HEK293 (cell line): ENCODE data around the gene TNFRSF13B.
A peak's percentile ranks its signal among the peaks of the same experiment; 100 is the strongest.

Source experiments
- CTCF ChIA-PET: fragments of 350-600 bp; formaldehyde crosslinking; extraction: SDS; loops from one replicate; lab custom pipeline; 2021; ENCODE audit warnings: antibody characterized with exemption; lab: Yijun Ruan, JAX
- POLR2A ChIA-PET: fragments of 300-600 bp; formaldehyde crosslinking; extraction: SDS; loops from one replicate; lab custom pipeline; 2020; ENCODE audit warnings: antibody characterized with exemption, inconsistent platforms; lab: Yijun Ruan, JAX
- H3K27ac ChIP-seq: fragments of 200-500 bp; sonication (Bioruptor generic); 2 replicates; pipeline ENCODE4 v1.5.1; 2014; ENCODE audit warnings: low read depth, low read length, control low read depth, inconsistent platforms; ENCODE audit errors: extremely low read depth
- H3K36me3 ChIP-seq, 2 experiments: fragments of 200-500 bp in 1 of 2; sonication (Bioruptor generic) in 1 of 2; 1 replicate in 1 of 2; 2 replicates in 1 of 2; pipeline ENCODE4 v1.5.1; 2014 to 2017; ENCODE audit warnings: inconsistent platforms in 2 of 2, low read length in 2 of 2; ENCODE audit not compliant: control insufficient read depth in 2 of 2, insufficient read depth in 1 of 2
- H3K4me1 ChIP-seq: fragments of 200-500 bp; sonication (Bioruptor generic); 2 replicates; pipeline ENCODE4 v1.5.1; 2014; ENCODE audit warnings: mild to moderate bottlenecking, low read length, inconsistent platforms; ENCODE audit not compliant: control insufficient read depth, insufficient read depth
- H3K4me3 ChIP-seq: 2 replicates; pipeline ENCODE4 v1.5.1; 2011; ENCODE audit warnings: low read depth, mild to moderate bottlenecking, control low read depth, low read length, moderate library complexity
- H3K9me3 ChIP-seq: fragments of 200-500 bp; sonication (Bioruptor generic); 2 replicates; pipeline ENCODE4 v1.5.1; 2014; ENCODE audit warnings: low read depth, low read length, inconsistent platforms; ENCODE audit not compliant: control insufficient read depth, insufficient read depth
- BCL11A ChIP-seq: fragments of 450-650 bp; formaldehyde crosslinking; IDR thresholded peaks from 2 replicates; pipeline ENCODE4 v1.5.1; 2016; ENCODE audit warnings: low read depth, missing biosample characterization, missing genetic modification characterization
- ELK4 ChIP-seq: IDR thresholded peaks from 2 replicates; pipeline ENCODE4 v1.6.1; 2011; ENCODE audit warnings: mild to moderate bottlenecking, low read depth, low read length, borderline replicate concordance
- GFI1B ChIP-seq: fragments of 450-650 bp; formaldehyde crosslinking; IDR thresholded peaks from 2 replicates; pipeline ENCODE4 v1.5.1; 2016; ENCODE audit warnings: missing biosample characterization, missing genetic modification characterization
- IKZF3 ChIP-seq: fragments of 450-650 bp; IDR thresholded peaks from 2 replicates; pipeline ENCODE4 v1.5.0; 2018; ENCODE audit warnings: missing biosample characterization, mild to moderate bottlenecking, missing genetic modification characterization, moderate library complexity
- KLF1 ChIP-seq: fragments of 450-650 bp; formaldehyde crosslinking; IDR thresholded peaks from 2 replicates; pipeline ENCODE4 v1.5.1; 2016; ENCODE audit warnings: missing biosample characterization, missing genetic modification characterization
- KLF8 ChIP-seq: fragments of 450-650 bp; formaldehyde crosslinking; IDR thresholded peaks from 2 replicates; pipeline ENCODE4 v1.5.1; 2016; ENCODE audit warnings: missing biosample characterization, missing genetic modification characterization
- PBX3 ChIP-seq: sonication (generic); formaldehyde crosslinking; IDR thresholded peaks from 2 replicates; pipeline ENCODE4 v1.8.1; 2022; ENCODE audit warnings: mild to moderate bottlenecking, moderate library complexity, missing genetic modification reagents
- PRDM4 ChIP-seq: fragments of 450-650 bp; formaldehyde crosslinking; IDR thresholded peaks from 2 replicates; pipeline ENCODE4 v1.5.1; 2017; ENCODE audit warnings: missing biosample characterization, missing genetic modification characterization
- TSHZ1 ChIP-seq: fragments of 450-650 bp; formaldehyde crosslinking; IDR thresholded peaks from 2 replicates; pipeline ENCODE4 v1.5.1; 2016; ENCODE audit warnings: missing biosample characterization, missing genetic modification characterization, borderline replicate concordance
- ZBTB8A ChIP-seq: fragments of 450-650 bp; formaldehyde crosslinking; IDR thresholded peaks from 2 replicates; pipeline ENCODE4 v1.5.1; 2016; ENCODE audit warnings: missing biosample characterization, missing genetic modification characterization
- ZFP37 ChIP-seq: fragments of 450-650 bp; formaldehyde crosslinking; IDR thresholded peaks from 2 replicates; pipeline ENCODE4 v1.5.1; 2016; ENCODE audit warnings: missing biosample characterization, missing genetic modification characterization
- ZNF239 ChIP-seq: fragments of 450-650 bp; formaldehyde crosslinking; IDR thresholded peaks from 2 replicates; pipeline ENCODE4 v1.5.1; 2016; ENCODE audit warnings: missing biosample characterization, missing genetic modification characterization
- ZNF280C ChIP-seq: fragments of 450-650 bp; formaldehyde crosslinking; IDR thresholded peaks from 2 replicates; pipeline ENCODE4 v1.5.1; 2016; ENCODE audit warnings: missing biosample characterization, missing genetic modification characterization
- ZNF302 ChIP-seq: fragments of 450-650 bp; formaldehyde crosslinking; IDR thresholded peaks from 2 replicates; pipeline ENCODE4 v1.5.1; 2016; ENCODE audit warnings: missing biosample characterization, missing genetic modification characterization, low read depth
- ZNF311 ChIP-seq: fragments of 450-650 bp; formaldehyde crosslinking; IDR thresholded peaks from 2 replicates; pipeline ENCODE4 v1.5.1; 2017; ENCODE audit warnings: missing biosample characterization, missing genetic modification characterization, borderline replicate concordance
- ZNF510 ChIP-seq: fragments of 450-650 bp; formaldehyde crosslinking; IDR thresholded peaks from 2 replicates; pipeline ENCODE4 v1.5.1; 2018; ENCODE audit warnings: mild to moderate bottlenecking, missing genetic modification characterization, missing biosample characterization; ENCODE audit not compliant: insufficient replicate concordance
- ZNF571 ChIP-seq: fragments of 450-650 bp; formaldehyde crosslinking; IDR thresholded peaks from 2 replicates; pipeline ENCODE4 v1.5.0; 2017; ENCODE audit warnings: missing biosample characterization, missing genetic modification characterization
- ZNF580 ChIP-seq: fragments of 450-650 bp; formaldehyde crosslinking; IDR thresholded peaks from 2 replicates; pipeline ENCODE4 v1.5.1; 2016; ENCODE audit warnings: missing biosample characterization, missing genetic modification characterization
- ZNF623 ChIP-seq: fragments of 450-650 bp; formaldehyde crosslinking; IDR thresholded peaks from 2 replicates; pipeline ENCODE4 v1.5.1; 2016; ENCODE audit warnings: missing biosample characterization, missing genetic modification characterization
- ZNF639 ChIP-seq: fragments of 450-650 bp; formaldehyde crosslinking; IDR thresholded peaks from 2 replicates; pipeline ENCODE4 v1.5.1; 2016; ENCODE audit warnings: missing biosample characterization, missing genetic modification characterization
- ZNF677 ChIP-seq: fragments of 450-650 bp; IDR thresholded peaks from 2 replicates; pipeline ENCODE4 v1.5.0; 2018; ENCODE audit warnings: missing biosample characterization, mild to moderate bottlenecking, missing genetic modification characterization, moderate library complexity
- ZSCAN30 ChIP-seq: fragments of 450-650 bp; IDR thresholded peaks from 2 replicates; pipeline ENCODE4 v1.5.1; 2018; ENCODE audit warnings: missing biosample characterization, mild to moderate bottlenecking, missing genetic modification characterization, moderate library complexity

TNFRSF13B gene

GRCh38 chr17:16994631-16995030 is 22.7 kb upstream of the TNFRSF13B start:
- POLR2A ChIA-PET, result interaction anchor here (0.6 kb wide), 1 partner anchor 1034 kb away, joined by 3 read pairs; no protein-coding TSS in a partner anchor
- H3K4me3 ChIP-seq, result no peak overlapping the region
- TF ChIP-seq ZNF311 (no peak), ZSCAN30 (tag by site-specific recombination) (no peak), KLF8 (no peak), ZNF239 (no peak), ZNF580 (tag by site-specific recombination) (no peak), ZNF639 (no peak), ZNF280C (no peak), ZNF677 (tag by site-specific recombination) (no peak), ZBTB8A (tag by site-specific recombination) (no peak)
- TF ChIP-seq, all 188 proteins: peak for 0
- H3K4me1 ChIP-seq, result no peaks in the 10 kb centered on the region
- no peaks in the 10 kb centered on the region for H3K36me3 ChIP-seq
- no peaks in the 10 kb centered on the region for H3K9me3 ChIP-seq
- H3K27ac ChIP-seq, result no peak overlapping the region
- CTCF ChIA-PET, result interaction anchor here (0.5 to 4.4 kb wide), 8 partner anchors 10 to 406 kb away, joined by 3 to 34 read pairs (median 4); no protein-coding TSS in a partner anchor

GRCh38 chr17:16991349-16992009 is 19.6 kb upstream of the TNFRSF13B start:
- Histone ChIP-seq H3K4me3 (no peak overlapping the region), H3K27ac (no peak overlapping the region), H3K36me3 (no peaks in the 10 kb centered on the region), H3K4me1 (no peaks in the 10 kb centered on the region; the same call in 1 of the 2 replicates), H3K9me3 (no peaks in the 10 kb centered on the region)
- ChIA-PET POLR2A (interaction anchor here (0.7 kb wide), 1 partner anchor 21 kb away, joined by 4 read pairs; no protein-coding TSS in a partner anchor), CTCF (interaction anchor here (0.7 to 4.4 kb wide), 26 partner anchors 8 to 268 kb away, joined by 3 to 50 read pairs (median 3); no protein-coding TSS in a partner anchor)
- TF ChIP-seq IKZF3 (tag by site-specific recombination) (peak; percentile 55; the same call in 1 of the 2 replicates), ZNF571 (no peak), KLF1 (tag by site-specific recombination) (peak; percentile 93), TSHZ1 (no peak), ZNF510 (no peak), ZFP37 (no peak), ELK4 (no peak), PRDM4 (no peak), BCL11A (tag by site-specific recombination) (no peak), PBX3 (CRISPR knock-in tag) (no peak), ZNF623 (tag by site-specific recombination) (no peak), GFI1B (tag by site-specific recombination) (peak; percentile 58; the same call in 1 of the 2 replicates), ZNF302 (no peak)
